ENCODE data around the gene HNRNPC.

- TF ChIP-seq CTCF (IDR thresholded peaks at IDR 0.05) (no peak), POLR2A (IDR thresholded peaks at IDR 0.05) (no peak), EP300 (IDR thresholded peaks at IDR 0.05) (no peak), POLR2AphosphoS5 (IDR thresholded peaks at IDR 0.05) (no peak)
Observed at GRCh38 chr14:21298358-21298757, 29.1 kb upstream of the HNRNPC start.

Data from gastroesophageal sphincter (tissue), 3 donors.